Peyer's patch (tissue), 4 donors: ENCODE data around the gene ACTL7A. TPM values are rescaled to one million over a fixed set of nuclear protein-coding genes. Genes with fewer than 3 reads are reported as not detected.
"Not testable (repeated sequence)": the region's sequence is repeated elsewhere in the genome, so short reads cannot be mapped to it uniquely, and the experiment has no call there.

Source experiments
- DNase-seq, 3 donors: peaks; one replicate each; pipeline ENCODE4 v3.0.0-alpha.2; 2017 to 2019
- H3K27ac ChIP-seq, 4 donors: fragments of 200-600 bp; sonication (generic); one replicate each; pipeline ENCODE4 v1.5.1; 2016 to 2019
- H3K27me3 ChIP-seq, 2 donors: fragments of 200-600 bp; sonication (generic); one replicate each; pipeline ENCODE4 v1.5.1; 2019
- H3K36me3 ChIP-seq, 3 donors: fragments of 200-600 bp; sonication (generic); one replicate each; pipeline ENCODE4 v1.5.1; 2016 to 2019
- H3K4me1 ChIP-seq, 4 donors: fragments of 200-600 bp; sonication (generic); one replicate each; pipeline ENCODE4 v1.5.1; 2016 to 2019
- H3K4me3 ChIP-seq, 4 donors: fragments of 200-600 bp; sonication (generic); 1 replicate in 3 of 4; 2 replicates in 1 of 4; pipeline ENCODE4 v1.5.1; 2016 to 2019; ENCODE audit warnings: mild to moderate bottlenecking in 1 of 4
- H3K9me3 ChIP-seq, 4 donors: fragments of 200-600 bp; sonication (generic); one replicate each; pipeline ENCODE4 v1.5.1; 2016 to 2019; ENCODE audit warnings: mild to moderate bottlenecking in 1 of 4
- POLR2A ChIP-seq, 2 donors: fragments of 450-650 bp; IDR thresholded peaks; one replicate each; pipeline ENCODE4 v1.5.1; 2017; ENCODE audit warnings: antibody characterized with exemption in 2 of 2, mild to moderate bottlenecking in 2 of 2, moderate library complexity in 2 of 2
- total RNA-seq, 4 donors: library from RNA; depleted of rRNA; stranded (reverse); fragments of >200 nt; gene quantifications; one replicate each; pipeline ENCODE4 v1.1.0, GENCODE V29; 2016
- TF ChIP-seq, protein P1 (sequence below), 6 experiments: fragments of 450-650 bp in 4 of 6; fragments of 200-600 bp in 2 of 6; sonication (generic) in 1 of 6; IDR thresholded peaks; one replicate each; pipeline ENCODE4 v1.5.1; 2017 to 2019; ENCODE audit warnings: antibody characterized with exemption in 6 of 6, mild to moderate bottlenecking in 3 of 6, moderate library complexity in 1 of 6

Gene ACTL7A
- total RNA-seq, 4 donors from 2014 or later: not detected

DNA sequence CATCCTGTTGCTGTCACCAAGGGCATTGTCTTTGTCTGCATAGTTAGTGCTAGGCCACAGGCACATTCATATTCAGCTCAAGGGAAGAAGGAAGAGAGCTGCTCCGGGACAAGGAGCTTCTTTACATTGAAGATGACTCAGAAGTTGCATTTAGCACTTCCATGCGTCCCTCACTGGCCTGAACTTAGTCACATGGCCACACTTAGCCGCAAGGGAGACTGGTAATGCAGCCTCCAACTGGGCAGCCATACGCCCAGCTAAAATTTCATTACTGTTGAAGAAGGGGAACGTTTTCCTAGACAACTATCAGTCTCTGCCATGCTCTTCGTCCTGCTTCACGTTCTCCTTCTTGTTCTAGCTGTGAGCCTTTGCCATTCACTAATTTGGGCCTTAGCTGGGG, 26.2 kb upstream of the ACTL7A start:
- Histone ChIP-seq H3K4me1 (no peaks in the 10 kb centered on the region), H3K4me3 (no peak overlapping the region), H3K27me3 (no peaks in the 10 kb centered on the region), H3K27ac (no peak overlapping the region), H3K9me3 (no peaks in the 10 kb centered on the region), H3K36me3 (no peaks in the 10 kb centered on the region)
- TF ChIP-seq, protein P1, sequence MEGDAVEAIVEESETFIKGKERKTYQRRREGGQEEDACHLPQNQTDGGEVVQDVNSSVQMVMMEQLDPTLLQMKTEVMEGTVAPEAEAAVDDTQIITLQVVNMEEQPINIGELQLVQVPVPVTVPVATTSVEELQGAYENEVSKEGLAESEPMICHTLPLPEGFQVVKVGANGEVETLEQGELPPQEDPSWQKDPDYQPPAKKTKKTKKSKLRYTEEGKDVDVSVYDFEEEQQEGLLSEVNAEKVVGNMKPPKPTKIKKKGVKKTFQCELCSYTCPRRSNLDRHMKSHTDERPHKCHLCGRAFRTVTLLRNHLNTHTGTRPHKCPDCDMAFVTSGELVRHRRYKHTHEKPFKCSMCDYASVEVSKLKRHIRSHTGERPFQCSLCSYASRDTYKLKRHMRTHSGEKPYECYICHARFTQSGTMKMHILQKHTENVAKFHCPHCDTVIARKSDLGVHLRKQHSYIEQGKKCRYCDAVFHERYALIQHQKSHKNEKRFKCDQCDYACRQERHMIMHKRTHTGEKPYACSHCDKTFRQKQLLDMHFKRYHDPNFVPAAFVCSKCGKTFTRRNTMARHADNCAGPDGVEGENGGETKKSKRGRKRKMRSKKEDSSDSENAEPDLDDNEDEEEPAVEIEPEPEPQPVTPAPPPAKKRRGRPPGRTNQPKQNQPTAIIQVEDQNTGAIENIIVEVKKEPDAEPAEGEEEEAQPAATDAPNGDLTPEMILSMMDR (IDR thresholded peaks at IDR 0.05): no peak
- TF ChIP-seq POLR2A (IDR thresholded peaks at IDR 0.05): no peak
- DNase-seq: no peak

DNA sequence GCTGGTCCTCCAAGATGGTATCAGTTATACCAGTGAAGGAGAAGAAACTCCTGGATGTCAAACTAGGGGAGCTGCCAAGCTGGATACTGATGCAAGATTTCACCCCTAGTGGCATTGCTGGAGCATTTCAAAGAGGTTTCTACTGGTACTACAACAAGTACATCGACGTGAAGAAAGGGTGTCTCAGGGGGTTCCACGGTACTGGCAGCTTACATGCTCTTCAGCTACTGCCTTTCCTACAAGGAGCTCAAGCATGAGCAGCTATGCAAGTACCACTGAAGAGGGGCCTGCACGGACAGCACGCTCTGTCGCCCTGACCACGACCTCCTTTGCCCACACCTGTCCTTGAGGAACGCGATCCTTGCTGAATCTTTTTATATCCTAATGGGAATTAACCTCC, 25.7 kb upstream of the ACTL7A start:
- TF ChIP-seq, protein P1 (IDR thresholded peaks at IDR 0.05): no peak
- TF ChIP-seq POLR2A (IDR thresholded peaks at IDR 0.05): no peak
- Histone ChIP-seq H3K9me3 (no peaks in the 10 kb centered on the region), H3K4me1 (no peaks in the 10 kb centered on the region), H3K36me3 (no peaks in the 10 kb centered on the region), H3K4me3 (no peak overlapping the region), H3K27ac (no peak overlapping the region), H3K27me3 (no peaks in the 10 kb centered on the region)
- DNase-seq: no peak

DNA sequence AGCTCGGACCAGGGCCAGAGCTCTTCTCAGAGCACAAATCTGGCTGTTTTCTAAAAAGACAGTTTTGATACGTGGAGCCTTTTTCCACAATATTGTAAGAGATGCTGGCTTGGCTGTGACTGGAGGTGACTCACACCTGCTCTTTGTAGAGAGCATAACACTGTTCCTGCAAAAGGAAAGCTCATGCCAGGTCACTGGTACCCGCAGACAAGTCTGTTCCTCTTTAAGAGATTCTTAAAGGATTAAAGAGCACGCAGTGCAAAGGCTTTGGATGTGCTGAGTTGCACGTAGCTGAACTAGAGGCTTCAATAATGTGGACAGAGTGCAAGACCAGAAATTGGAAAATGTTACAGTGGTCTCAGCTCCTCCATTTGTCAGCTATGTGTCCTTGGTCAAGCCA, 25.3 kb upstream of the ACTL7A start:
- Histone ChIP-seq H3K27me3 (no peaks in the 10 kb centered on the region), H3K36me3 (no peaks in the 10 kb centered on the region), H3K4me1 (no peaks in the 10 kb centered on the region), H3K27ac (no peak overlapping the region), H3K9me3 (no peaks in the 10 kb centered on the region), H3K4me3 (no peak overlapping the region)
- no peak for DNase-seq
- TF ChIP-seq, protein P1 (IDR thresholded peaks at IDR 0.05): no peak
- no peak for TF ChIP-seq POLR2A (IDR thresholded peaks at IDR 0.05)

DNA sequence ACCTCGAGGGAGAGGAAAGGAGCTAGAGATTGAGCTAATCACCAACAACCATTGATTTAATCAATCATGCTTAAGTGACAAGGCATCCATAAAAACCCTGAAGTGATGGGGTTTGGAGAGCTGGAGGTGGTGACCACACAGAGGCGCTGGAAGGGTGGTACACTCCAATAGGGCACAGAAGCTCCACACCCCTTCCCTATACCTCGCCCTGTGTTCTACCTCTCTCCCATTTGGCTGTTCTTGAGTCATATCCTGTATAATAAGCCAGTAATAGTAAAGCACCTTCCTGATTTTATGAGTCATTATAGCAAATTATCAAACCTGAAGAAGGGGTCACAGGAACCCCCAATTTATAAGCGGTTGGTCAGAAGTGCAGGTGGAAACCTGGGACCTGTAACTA, 24.5 kb upstream of the ACTL7A start:
- no peaks in the 10 kb centered on the region for H3K4me1 ChIP-seq
- no peaks in the 10 kb centered on the region for H3K9me3 ChIP-seq
- no peak overlapping the region for H3K27ac ChIP-seq
- no peak overlapping the region for H3K4me3 ChIP-seq
- no peaks in the 10 kb centered on the region for H3K36me3 ChIP-seq
- H3K27me3 ChIP-seq: no peaks in the 10 kb centered on the region
- no peak for DNase-seq
- no peak for TF ChIP-seq POLR2A (IDR thresholded peaks at IDR 0.05)
- TF ChIP-seq, protein P1 (IDR thresholded peaks at IDR 0.05): no peak

DNA sequence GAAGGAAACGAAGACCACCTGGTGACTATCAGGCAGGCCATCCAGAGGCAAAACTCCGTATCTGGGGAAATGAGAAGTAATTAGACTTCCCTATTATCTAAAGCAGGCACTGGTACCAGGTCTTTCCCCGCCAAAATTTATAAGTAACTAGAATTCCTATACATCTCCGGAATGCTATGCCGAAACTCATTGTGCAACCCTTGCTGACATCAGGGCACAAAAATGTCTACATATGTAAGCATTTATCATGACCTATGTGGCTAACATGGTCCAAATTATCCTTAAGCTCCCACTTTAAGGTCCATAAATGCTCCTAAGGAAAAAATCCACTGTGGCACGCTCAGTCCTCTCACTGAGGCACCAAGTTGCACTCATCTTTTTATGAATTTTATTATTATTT, 24.0 kb upstream of the ACTL7A start:
- DNase-seq: no peak
- Histone ChIP-seq H3K27ac (no peak overlapping the region), H3K27me3 (no peaks in the 10 kb centered on the region), H3K36me3 (no peaks in the 10 kb centered on the region), H3K4me3 (no peak overlapping the region), H3K4me1 (no peaks in the 10 kb centered on the region), H3K9me3 (no peaks in the 10 kb centered on the region)
- TF ChIP-seq POLR2A (IDR thresholded peaks at IDR 0.05): no peak
- TF ChIP-seq, protein P1 (IDR thresholded peaks at IDR 0.05): no peak

DNA sequence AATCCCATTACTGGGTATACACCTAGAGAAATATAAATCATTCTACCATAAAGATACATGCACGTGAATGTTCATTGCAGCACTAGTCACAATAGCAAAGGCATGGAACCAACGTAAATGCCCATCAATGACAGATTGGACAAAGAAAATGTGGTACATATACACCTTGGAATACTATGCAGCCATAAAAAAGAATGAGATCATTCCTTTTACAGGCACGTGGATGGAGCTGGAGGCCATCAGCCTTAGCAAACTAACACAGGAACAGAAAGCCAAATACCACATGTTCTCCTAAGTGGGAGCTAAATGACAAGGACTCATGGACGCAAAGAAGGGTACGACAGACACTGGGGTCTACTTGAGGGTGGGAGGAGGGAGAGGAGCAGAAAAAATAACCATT, 22.5 kb upstream of the ACTL7A start:
- H3K27me3 ChIP-seq, DNase-seq, H3K27ac ChIP-seq, H3K36me3 ChIP-seq, H3K9me3 ChIP-seq, H3K4me1 ChIP-seq, H3K4me3 ChIP-seq: not testable (repeated sequence)
